Activated CD4-positive, CD25-positive, alpha-beta regulatory T cell treated with anti-CD3 and anti-CD28 coated beads, Interleukin-2, amount 50 U/mL, for 16 hours (primary cell): ENCODE data around the gene GOLGA6L9.
"Not testable (repeated sequence)": the region's sequence is repeated elsewhere in the genome, so short reads cannot be mapped to it uniquely, and the experiment has no call there.

ENCODE experiments used
- DNase-seq: peaks from one replicate; pipeline ENCODE4 v3.0.0-alpha.2; 2020; ENCODE audit warnings: low read depth, low spot score

GOLGA6L9 gene, protein sequence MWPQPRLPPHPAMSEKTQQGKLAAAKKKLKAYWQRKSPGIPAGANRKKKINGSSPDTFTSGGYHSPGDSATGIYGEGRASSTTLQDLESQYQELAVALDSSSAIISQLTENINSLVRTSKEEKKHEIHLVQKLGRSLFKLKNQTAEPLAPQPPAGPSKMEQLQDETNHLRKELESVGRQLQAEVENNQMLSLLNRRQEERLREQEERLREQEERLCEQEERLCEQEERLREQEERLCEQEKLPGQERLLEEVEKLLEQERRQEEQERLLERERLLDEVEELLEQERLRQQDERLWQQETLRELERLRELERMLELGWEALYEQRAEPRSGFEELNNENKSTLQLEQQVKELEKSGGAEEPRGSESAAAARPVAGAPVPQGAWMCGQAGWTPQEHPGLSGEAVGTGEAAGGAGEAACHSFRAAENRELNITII

GRCh38 chr15:82429693-82430092 lies at the start of gene GOLGA6L9:
Gene GOLGA6L9, plus strand, starts transcription at chr15:82429816. Its CDS starts 264 bp downstream, at chr15:82430080.
- not testable (repeated sequence) for DNase-seq

DNA sequence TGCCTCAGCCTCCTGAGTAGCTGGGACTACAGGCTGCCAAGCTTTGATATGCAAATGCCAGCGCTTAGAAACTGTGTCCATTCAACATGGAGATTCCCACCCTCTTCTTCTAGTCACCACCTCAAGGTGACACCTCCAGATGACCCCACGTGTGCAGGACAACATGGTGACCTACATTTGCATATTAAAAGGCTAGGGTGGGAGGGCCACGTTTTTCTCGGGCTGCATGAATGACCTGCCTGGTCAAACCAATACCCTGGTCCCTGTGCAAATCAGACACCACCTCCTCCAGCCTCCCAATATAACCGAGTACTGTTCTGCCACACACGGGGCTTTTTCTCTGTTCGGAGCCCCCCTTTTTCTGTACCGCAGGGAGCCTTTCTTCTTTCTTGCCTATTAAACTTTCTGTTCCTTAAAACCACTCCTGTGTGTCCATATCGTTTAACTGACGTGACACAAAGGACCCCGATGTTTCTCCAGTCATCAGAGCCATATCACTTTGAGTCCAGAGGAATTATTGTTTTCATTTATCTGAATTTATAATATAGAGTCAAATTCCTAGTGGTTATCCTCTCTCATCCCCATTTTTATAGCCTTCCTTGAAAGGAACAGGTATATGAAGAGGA lies 48.2 kb upstream of the GOLGA6L9 start:
- DNase-seq = not testable (repeated sequence)

GRCh38 chr15:82387209-82387608 lies 42.4 kb upstream of the GOLGA6L9 start:
- DNase-seq = not testable (repeated sequence)

DNA sequence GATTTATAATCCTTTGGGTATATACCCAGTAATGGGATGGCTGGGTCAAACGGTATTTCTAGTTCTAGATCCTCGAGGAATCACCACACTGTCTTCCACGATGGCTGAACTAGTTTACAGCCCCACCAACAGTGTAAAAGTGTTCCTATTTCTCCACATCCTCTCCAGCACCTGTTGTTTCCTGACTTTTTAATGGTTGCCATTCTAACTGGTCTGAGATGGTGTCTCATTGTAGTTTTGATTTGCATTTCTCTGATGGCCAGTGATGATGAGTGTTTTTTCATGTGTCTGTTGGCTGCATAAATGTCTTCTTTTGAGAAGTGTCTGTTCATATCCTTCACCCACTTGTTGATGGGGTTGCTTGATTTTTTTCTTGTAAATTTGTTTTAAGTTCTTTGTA lies 39.5 kb upstream of the GOLGA6L9 start:
- not testable (repeated sequence) for DNase-seq

GRCh38 chr15:82392077-82392476 lies 37.5 kb upstream of the GOLGA6L9 start:
- not testable (repeated sequence) for DNase-seq

DNA sequence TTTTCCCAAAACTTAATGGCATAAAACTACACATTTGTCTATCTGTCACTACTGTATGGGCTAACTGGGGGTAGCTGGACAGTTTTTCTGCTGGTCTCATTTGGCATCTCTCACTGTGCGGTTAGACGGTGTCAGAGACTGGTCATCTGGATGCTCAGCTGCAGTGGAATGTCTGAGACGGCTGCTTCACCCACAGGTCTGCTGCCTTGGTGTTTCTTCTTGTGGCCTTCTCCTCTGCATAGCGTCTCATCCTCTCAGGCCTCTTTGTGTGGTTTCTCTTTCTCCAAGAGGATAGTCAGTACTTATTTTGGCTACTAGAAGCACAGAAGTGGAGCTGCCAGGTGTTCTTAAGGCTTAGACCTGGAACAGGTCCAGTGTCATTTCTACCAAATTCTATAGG lies 35.9 kb upstream of the GOLGA6L9 start:
- DNase-seq = no peak

DNA sequence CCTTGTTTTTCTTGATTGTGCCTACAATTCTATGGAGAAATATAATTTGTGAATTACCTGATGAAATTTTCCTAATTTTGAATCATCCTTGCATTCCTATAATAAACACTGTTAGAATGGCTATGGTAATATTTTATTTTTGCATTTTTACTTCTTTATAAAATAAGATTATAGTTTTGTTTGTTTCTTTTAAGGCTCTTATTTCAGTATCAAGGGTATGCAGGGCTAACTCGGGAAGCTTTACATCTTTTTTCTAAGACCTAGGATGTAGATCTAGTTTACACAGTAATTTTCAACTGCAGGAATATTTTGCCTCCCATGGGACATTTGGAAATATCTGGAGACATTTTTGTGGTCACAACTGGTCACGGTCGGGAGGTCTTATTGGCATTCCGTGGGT lies 33.8 kb upstream of the GOLGA6L9 start:
- DNase-seq = not testable (repeated sequence)

- DNase-seq = no peak
Measured at GRCh38 chr15:82397817-82398216, 31.8 kb upstream of the GOLGA6L9 start.

GRCh38 chr15:82398785-82399184 lies 30.8 kb upstream of the GOLGA6L9 start:
- DNase-seq = no peak

DNA sequence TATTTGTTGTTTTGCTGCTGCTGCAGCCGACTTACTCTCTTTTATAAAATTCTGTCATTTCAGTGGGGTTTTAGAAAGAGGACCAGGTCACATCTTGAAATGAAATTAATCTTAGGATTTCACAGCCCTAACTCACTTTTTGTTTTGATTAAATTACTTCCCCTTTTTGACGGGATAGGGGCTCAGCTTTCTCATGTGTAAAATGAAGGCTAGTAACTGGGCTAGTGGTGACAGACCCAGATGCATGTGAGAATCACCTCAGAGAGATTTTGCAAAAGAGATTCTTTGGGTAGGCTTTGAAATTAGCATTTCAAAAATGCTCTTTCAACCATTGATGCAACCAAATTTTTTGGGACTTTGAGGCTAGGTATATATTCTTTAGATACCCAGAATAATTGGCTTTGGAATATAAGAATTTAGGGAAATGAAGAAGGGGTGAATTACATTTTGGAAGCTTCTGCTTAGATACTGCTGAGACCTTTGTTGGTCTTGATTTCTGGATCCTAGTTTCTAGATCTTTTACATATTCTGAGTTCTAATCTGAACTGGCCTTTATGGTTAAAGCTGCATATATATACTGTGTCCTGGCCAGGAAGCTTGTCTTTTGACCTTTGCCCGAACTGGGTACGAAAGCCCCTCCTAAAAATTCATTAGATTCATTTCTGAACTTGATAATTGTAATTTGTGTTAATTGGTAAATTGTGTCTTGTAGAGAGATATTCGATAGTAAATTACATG lies 30.1 kb upstream of the GOLGA6L9 start:
- not testable (repeated sequence) for DNase-seq

GRCh38 chr15:82401918-82402317 lies 27.7 kb upstream of the GOLGA6L9 start:
- DNase-seq = not testable (repeated sequence)

DNA sequence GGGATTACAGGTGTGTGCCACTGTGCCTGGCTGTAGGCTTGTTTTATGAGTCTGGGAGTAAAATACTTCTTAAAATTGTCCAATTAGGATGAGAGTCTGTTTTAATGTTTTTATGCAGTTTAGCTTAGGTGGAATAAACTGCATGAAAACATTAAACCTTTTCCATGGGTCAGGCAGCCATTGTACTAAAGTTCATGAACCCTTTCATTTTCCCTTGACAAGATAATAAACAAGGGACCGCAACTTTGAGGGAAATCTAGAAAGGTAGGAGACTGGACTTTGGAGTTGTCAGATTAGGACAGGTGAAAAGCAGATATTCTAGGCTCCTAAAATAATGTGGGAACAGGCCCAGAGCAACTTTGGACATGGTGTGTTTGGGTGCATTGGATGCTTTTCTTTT lies 27.3 kb upstream of the GOLGA6L9 start:
- not testable (repeated sequence) for DNase-seq

- DNase-seq = not testable (repeated sequence)
Measured at GRCh38 chr15:82406211-82406610, 23.4 kb upstream of the GOLGA6L9 start.

DNA sequence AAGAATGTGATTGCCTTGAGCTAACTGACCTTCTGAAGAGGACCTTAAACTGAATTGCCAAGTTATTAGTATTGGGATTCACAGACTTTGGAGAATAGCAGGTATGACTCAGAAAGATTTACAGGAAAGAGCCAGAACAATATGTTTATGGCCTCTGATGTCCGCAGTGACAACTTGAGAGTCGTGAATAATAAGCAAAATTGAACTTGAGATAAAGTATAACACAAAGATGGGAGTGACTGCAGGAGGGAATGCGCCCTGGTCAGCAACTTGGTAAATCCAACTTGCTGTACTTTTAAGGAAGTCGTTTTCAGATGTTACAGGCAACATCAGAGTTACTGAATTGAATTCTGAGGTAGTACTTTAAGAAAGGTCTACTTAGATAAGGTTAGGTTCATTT lies 19.3 kb upstream of the GOLGA6L9 start:
- not testable (repeated sequence) for DNase-seq

DNA sequence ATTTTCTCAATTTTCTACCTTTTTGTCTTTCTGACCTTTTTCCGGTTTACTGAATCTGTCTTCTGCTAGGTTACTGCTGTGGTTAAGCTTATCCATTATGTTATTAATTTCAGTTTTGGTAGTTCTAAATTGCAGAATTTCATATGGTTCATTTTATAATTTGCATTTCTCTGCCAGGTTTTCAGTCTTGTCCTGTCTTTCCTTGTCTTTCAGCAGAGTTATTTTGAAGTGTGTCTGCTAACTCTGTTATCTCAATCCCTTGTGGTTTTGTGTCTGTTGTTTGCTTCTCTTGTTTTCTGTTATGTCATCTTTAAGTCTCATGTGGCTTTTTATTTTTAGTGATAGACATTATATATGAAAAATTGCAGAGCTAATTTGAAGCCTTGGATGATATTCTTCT lies 18.0 kb upstream of the GOLGA6L9 start:
- DNase-seq = not testable (repeated sequence)

DNA sequence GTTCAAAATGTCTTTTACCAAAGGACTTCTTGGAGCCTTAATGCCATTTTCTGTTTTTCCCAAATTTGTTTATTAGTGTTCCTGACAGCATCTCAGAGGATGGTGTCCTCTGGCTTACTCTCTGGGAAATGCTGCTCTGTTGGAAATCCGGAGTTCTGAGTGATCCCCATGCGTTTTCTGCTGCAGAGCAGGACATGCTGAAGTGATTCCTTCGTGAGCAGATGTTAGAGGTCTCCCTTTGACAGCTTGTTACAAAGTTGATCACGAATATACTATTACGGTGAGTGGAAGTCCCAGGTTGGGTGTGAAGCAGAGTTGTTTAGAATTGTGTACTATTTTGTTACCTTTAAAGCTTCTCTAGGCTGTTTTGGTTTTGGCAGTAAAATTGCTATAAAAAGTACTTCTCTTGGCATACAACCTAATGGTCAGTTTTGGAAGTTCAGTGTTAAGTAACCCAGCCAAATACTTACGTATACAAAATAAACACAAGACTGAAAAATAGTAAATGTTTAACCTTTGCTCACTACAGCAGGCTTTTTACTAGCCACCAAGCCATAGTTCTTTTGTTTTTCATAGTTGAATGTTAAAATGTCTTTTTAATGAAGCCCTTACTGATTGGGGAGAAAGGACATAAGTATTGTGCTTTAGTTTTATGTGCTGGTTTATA lies 15.0 kb upstream of the GOLGA6L9 start:
- not testable (repeated sequence) for DNase-seq

DNA sequence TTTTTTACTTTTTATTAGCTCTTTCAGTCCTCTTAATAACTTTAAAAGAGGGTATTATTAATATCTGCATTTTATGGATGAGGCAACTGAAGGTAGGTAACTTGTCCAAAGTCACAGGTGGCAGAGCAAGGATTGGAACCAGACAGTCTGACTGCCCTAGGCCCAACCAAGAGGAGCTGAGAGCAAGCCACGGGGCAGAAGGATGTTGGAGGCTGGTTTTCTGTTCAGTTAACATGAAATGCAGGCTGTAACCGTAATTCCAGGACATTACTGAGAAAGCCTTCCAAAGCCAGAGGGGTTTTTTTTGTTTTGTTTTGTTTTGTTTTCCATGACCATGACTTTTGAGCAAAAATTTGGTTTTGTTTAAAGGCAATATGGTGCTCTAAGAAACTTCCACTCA lies 9.1 kb upstream of the GOLGA6L9 start:
- DNase-seq = not testable (repeated sequence)

GRCh38 chr15:82420966-82421365 lies 8.7 kb upstream of the GOLGA6L9 start:
- DNase-seq = not testable (repeated sequence)

GRCh38 chr15:82427117-82427516 lies 2.5 kb upstream of the GOLGA6L9 start:
- not testable (repeated sequence) for DNase-seq

DNA sequence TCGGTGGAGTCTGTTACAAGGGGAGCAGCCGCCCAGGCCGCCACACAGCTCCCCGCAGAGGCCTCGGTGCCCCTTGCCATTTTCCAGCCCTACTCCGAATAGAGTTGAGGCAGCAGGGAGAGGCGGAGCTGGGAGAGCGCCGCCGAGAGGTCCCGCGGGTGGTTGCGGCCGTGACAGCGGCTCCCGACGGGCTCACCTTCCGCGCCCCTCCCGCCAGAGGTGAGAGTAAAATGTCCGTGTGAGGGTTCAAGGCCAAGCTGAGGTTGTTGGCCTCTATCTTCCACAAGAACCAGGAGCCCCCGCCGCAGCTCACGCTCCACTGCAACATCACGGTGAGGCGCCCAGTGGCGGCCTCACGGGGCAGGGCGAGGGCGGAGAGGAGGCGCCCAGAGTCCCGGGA lies 15.8 kb downstream of the GOLGA6L9 start:
- not testable (repeated sequence) for DNase-seq

GRCh38 chr15:82457336-82457735 lies 27.7 kb downstream of the GOLGA6L9 start:
- not testable (repeated sequence) for DNase-seq

DNA sequence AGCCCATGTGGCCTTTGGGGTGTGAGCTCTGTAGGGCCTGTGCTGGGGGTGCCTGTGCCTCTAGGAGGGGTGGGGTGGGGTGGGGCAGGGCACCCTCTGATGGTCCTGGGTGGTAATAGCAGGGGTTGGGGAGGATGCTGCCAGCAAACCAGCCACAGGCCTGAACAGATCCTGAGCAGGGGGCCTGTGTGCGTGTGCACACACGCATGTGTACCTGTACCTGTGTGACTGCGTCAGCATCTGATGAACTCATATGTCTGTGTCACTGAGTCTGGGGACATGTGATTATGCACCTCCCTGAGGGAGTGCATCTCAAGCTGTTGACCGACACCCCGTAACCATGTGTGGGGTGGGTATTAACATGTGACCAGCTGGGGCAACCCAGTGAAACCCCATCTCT lies 36.0 kb downstream of the GOLGA6L9 start:
- DNase-seq = not testable (repeated sequence)
